ENCODE measurements around the gene NEU2.
A peak's percentile ranks its signal among the peaks of the same experiment; 100 is the strongest.
"Not testable (repeated sequence)": the region's sequence is repeated elsewhere in the genome, so short reads cannot be mapped to it uniquely, and the experiment has no call there.

Gene NEU2

DNA sequence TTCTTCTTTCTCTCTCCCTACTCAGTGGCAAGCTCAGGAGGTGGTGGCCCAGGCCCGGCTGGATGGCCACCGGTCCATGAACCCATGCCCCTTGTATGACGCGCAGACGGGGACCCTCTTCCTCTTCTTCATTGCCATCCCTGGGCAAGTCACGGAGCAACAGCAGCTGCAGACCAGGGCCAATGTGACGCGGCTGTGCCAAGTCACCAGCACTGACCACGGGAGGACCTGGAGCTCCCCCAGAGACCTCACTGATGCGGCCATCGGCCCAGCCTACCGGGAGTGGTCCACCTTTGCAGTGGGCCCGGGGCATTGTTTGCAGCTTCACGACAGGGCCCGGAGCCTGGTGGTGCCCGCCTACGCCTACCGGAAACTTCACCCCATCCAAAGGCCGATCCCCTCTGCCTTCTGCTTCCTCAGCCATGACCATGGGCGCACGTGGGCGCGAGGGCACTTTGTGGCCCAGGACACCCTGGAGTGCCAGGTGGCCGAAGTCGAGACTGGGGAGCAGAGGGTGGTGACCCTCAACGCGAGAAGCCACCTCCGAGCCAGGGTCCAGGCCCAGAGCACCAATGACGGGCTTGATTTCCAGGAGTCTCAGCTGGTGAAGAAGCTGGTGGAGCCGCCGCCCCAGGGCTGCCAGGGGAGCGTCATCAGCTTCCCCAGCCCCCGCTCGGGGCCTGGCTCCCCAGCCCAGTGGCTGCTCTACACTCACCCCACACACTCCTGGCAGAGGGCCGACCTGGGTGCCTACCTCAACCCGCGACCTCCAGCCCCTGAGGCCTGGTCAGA is 1.8 kb downstream of the NEU2 start:
- no peak for DNase-seq (ENCODE audit: low read depth)

DNA sequence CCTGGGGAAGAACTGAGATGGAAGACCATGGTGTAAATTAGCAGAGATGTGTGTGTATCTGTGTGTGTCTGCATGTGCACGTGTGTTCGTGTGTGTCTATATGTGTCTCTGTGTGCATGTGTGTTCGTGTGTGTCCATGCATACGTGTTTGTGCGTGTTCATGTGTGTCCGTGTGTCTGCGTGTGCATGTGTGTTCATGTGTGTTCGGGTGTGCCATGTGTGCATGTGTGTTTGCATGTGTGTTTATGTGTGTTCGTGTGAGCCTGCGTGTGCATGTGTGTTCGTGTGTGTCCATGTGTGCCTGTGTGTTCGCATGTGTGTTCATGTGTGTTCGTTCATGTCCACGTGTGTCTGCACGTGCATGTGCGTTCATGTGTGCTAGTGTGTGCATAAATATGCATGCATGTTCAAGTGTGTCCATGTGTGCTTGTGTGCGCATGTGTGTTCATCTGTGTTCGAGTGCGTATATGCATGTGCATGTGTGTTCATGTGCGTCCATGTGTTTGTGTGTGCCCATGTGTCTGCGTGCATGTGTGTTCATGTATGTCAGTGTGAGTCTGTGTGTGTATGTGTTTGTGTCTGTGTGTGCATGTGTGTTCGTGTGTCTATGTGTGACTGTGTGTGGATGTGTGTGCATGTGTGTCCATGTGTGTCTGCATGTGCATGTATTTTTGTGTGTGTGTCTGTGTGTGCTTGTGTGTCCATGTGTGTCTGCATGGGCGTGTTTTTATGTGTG is 3.1 kb downstream of the NEU2 start:
- DNase-seq (ENCODE audit: low read depth), result no peak

- DNase-seq (ENCODE audit: low read depth), result no peak
Observed at GRCh38 chr2:233036162-233036838, 3.8 kb downstream of the NEU2 start.

- DNase-seq (ENCODE audit: low read depth), result peak; percentile 67
Observed at GRCh38 chr2:233037078-233037477, 4.6 kb downstream of the NEU2 start.

- DNase-seq (ENCODE audit: low read depth), result peak; percentile 11
Observed at GRCh38 chr2:233039212-233039845, 6.9 kb downstream of the NEU2 start.

DNA sequence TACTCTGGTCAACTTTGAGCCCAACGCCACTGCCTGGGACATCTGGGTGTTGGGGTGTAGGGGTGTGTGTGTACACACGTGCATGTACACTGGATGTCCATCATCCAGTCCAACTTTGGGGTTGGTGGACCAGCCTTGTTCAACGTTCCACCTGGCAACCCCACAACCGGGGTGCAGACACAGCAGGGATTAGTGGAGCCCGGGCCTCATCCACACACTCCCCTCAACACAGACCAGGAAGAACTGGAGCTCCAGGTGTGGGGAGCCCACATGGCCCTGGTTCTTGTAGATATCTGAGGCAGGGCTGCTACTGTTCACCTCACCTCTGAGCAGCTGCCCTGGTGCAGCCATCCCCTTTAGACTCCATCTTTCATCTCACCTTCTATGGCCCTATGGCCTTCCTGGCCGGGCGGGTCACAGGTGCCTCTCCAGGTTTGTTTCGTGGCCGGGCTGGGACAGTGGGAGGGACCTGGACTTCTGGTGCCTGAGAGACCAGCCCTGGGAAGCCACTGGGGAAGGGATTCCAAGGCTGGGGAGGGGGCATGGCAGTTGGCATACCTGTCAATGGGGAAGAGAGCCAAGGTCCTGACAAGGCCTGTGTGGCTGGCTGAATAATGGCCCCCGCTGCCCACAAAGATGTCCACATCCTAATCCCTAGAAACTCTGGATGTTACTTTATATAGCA is 7.5 kb downstream of the NEU2 start:
- no peak for DNase-seq (ENCODE audit: low read depth)

DNA sequence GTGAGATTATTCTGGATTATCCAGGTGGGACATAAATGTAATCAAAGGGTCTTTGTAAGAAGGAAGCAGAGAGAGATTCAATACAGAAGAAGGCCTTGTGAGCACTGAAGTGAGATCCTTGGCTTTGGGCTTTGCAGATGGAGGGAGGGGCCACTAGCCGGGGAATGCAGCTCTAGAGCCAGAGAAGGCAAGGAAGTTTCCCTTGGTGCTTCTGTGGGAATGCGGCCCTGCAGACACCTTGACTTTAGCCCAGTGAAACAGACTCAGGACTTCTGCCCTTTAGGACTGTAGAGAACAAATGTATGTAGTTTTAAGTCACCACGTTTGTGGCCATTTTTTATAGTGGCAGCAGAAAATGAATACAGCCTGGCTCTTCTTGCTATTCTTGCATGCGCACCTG is 8.1 kb downstream of the NEU2 start:
- DNase-seq (ENCODE audit: low read depth), result no peak

DNA sequence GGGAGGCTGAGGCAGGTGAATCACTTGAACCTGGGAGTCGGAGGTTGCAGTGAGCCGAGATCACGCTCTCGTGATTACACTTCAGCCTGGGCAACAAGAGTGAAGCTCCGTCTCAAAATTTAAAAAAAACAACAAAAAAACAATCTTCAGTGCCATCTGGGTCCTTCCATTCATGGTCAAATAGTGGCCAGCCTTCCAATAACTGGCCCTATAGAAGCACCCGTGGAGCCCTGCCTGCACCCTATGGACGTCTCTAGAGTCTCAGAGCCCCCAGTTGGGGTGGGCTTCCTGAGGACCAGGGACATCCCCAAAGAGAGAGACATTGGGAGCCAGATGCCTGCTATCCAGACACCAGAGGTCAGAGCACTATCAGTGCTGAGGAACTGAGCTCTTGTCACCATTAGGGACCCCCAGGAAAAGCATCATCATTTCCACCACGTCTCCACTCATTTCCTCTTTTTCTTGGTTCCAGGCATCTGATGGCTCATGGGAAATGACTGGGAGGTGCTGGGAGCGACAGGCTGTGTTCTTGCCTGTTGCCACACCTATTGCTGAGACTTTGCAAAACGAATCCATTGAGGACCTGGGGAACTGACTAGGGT is 9.4 kb downstream of the NEU2 start:
- DNase-seq (ENCODE audit: low read depth), result no peak

DNA sequence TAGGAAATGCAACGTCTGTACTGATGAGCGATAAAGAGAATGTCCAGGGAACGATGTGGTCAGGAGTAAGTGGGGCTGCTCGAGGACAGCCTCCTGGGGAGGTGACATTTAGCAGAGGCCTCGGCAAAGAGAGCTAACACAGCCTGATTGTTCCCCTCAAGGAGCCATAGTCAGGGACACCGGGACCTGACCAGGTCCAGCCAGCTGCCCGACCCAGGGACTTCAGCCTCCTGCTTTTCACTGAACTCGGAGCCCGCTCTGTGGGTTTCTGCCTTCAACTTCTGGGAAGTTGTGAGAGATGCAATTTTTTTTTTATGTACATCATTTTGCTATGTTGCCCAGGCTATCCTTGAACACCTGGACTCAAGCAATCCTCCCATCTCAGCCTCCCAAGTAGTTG is 10.1 kb downstream of the NEU2 start:
- no peak for DNase-seq (ENCODE audit: low read depth)

GRCh38 chr2:233044974-233045605 is 12.6 kb downstream of the NEU2 start:
- no peak for DNase-seq (ENCODE audit: low read depth)

DNA sequence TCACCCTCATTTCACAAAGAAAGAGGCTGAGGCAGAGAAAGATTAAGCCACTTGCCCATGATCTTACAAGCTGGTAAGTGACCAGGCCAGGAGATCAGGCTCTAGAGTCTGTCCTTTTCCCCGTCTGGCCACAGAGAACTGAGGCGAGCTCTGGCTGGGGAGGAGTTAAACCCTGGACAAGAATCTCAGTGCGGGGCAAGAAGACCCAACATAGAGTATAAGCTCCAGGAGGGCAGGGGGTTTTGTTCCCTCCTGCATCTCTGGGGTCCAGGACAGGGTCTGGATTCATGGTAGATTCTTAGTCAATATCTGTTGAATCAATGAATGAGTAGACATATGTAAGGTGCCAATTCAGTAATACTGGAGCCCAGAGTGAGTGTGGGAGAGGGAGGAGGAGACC is 14.7 kb downstream of the NEU2 start:
- no peak for DNase-seq (ENCODE audit: low read depth)

GRCh38 chr2:233047667-233048066 is 15.2 kb downstream of the NEU2 start:
- no peak for DNase-seq (ENCODE audit: low read depth)

DNA sequence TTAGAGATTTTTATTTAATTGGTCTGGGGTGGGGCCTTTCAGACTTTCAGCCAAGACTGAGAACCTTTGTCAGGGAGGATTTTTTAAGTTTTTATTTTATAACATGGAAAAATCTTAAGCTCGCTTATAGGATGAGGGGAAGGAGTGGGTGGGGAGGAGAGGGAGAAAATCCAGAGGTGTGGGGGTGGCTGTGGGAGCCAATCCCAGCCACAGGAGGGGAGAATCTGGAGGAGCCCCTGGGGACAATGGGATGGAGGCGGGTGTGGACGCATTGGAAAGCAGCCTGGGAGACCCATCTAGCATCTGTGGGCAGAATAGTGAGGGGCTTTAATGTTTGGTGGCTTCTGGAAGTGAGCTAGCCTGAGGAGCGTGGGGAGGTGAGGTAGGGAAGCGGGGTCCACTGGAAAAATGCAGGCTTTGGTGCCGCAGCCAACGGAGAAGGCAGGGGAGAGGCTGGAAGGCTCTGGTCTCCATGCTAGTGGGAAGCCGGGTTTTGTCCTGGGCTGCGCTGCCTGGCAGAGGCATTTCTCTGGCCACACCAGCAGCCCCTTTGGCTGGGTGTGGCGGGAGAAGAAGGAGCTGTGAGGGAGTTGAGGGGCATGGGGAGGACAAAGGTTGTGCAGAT is 16.2 kb downstream of the NEU2 start:
- DNase-seq (ENCODE audit: low read depth), result no peak

DNA sequence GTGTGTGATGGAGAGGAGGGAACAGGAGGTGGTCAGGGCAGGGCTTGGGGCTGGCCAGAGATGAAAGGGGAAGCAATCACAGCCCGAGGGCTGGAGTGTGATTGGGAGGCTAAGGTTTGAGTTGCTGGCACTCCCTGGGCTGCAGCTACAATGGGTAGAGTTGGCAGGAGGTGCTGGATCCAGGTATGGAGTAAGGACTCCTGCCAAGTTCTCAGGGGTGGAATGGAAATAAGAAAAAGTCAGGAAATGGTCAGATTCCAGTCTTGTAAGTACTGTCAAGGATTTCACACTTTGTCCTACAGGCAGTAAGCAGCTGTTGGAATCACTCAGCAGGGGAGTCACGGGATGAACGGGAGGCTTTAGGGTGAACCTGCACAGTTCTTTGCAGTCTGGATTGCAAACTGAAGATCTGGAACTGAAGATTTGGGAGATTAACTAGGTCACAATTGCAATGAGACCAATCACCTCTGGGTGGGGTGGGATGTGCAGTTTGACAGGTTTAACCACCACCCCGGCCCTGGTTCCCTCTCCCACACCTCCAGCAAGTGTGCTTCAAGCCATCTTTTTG is 16.8 kb downstream of the NEU2 start:
- DNase-seq (ENCODE audit: low read depth), result no peak

- DNase-seq (ENCODE audit: low read depth), result peak; percentile 62
Observed at GRCh38 chr2:233051241-233052149, 19.0 kb downstream of the NEU2 start.

DNA sequence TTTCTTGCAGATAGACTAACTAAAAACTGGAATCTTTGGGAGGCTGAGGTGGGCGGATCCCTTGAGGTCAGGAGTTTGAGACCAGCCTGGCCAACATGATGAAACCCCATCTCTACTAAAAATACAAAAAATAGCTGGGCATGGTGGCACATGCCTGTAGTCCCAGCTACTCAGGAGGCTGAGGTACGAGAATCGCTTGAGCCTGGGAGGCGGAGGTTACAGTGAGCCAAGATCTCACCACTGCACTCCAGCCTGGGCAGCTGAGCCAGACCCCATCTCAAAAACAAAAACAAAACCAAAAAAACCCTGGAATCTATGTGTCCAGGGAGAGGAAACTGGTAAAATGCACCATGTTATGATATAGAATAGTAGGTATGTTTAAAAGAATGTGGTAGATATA is 20.0 kb downstream of the NEU2 start:
- DNase-seq (ENCODE audit: low read depth), result not testable (repeated sequence)

- peak; percentile 51 for DNase-seq (ENCODE audit: low read depth)
Observed at GRCh38 chr2:233053928-233054784, 21.7 kb downstream of the NEU2 start.

GRCh38 chr2:233055362-233055761 is 22.9 kb downstream of the NEU2 start:
- DNase-seq (ENCODE audit: low read depth), result no peak

Measured in EH (cell line).